Neuronal stem cell (in vitro differentiated cells): ENCODE measurements around the gene NSD2.
A peak's percentile ranks its signal among the peaks of the same experiment; 100 is the strongest.

Source experiments
- DNase-seq: peaks from one replicate; pipeline ENCODE4 v3.0.0-alpha.2; 2013; ENCODE audit warnings: low spot score
- H2AFZ ChIP-seq: one replicate; pipeline ENCODE4 v1.6.1; 2013; ENCODE audit warnings: mild to moderate bottlenecking, low read length, inconsistent platforms
- H2AK5ac ChIP-seq: 2 replicates; pipeline ENCODE4 v1.6.1; 2013; ENCODE audit warnings: low read depth, mild to moderate bottlenecking, inconsistent platforms, low read length, moderate library complexity, mixed read lengths
- H2BK120ac ChIP-seq: 2 replicates; pipeline ENCODE4 v1.6.1; 2013; ENCODE audit warnings: low read depth, mild to moderate bottlenecking, inconsistent platforms, low read length, moderate library complexity, mixed read lengths
- H2BK12ac ChIP-seq: one replicate; pipeline ENCODE4 v1.6.1; 2013; ENCODE audit warnings: low read length, inconsistent platforms
- H2BK15ac ChIP-seq: 2 replicates; pipeline ENCODE4 v1.6.1; 2013; ENCODE audit warnings: mild to moderate bottlenecking, low read length, inconsistent platforms, mixed read lengths
- H2BK5ac ChIP-seq: one replicate; pipeline ENCODE4 v1.6.1; 2013; ENCODE audit warnings: inconsistent platforms, mild to moderate bottlenecking, low read length, moderate library complexity
- H3K14ac ChIP-seq: one replicate; pipeline ENCODE4 v1.6.1; 2013; ENCODE audit warnings: low read length, inconsistent platforms
- H3K18ac ChIP-seq: 2 replicates; pipeline ENCODE4 v1.6.1; 2013; ENCODE audit warnings: low read length, inconsistent platforms
- H3K23ac ChIP-seq: 2 replicates; pipeline ENCODE4 v1.6.1; 2013; ENCODE audit warnings: low read depth, mild to moderate bottlenecking, mixed read lengths, low read length, inconsistent platforms; ENCODE audit not compliant: poor library complexity
- H3K27ac ChIP-seq: replicated peaks from 3 replicates; pipeline ENCODE4 v1.5.1; 2013; ENCODE audit warnings: low read length, inconsistent platforms
- H3K27me3 ChIP-seq, 3 experiments: 2 replicates each; pipeline ENCODE4 v1.6.1; 2013; ENCODE audit warnings: low read length in 3 of 3, mild to moderate bottlenecking in 2 of 3, inconsistent platforms in 1 of 3, low read depth in 1 of 3, mixed read lengths in 1 of 3, moderate library complexity in 1 of 3; ENCODE audit not compliant: control insufficient read depth in 3 of 3, insufficient read depth in 3 of 3
- H3K36me3 ChIP-seq, 2 donors: replicated peaks in 1 of 2; 2 replicates each; pipeline ENCODE4 v1.6.1; 2013; ENCODE audit warnings: low read length in 2 of 2; ENCODE audit not compliant: control insufficient read depth in 2 of 2, insufficient read depth in 2 of 2
- H3K4ac ChIP-seq: 2 replicates; pipeline ENCODE4 v1.6.1; 2013; ENCODE audit warnings: inconsistent platforms, mild to moderate bottlenecking, low read length, moderate library complexity
- H3K4me1 ChIP-seq, 2 donors: 1 replicate in 1 of 2; 2 replicates in 1 of 2; pipeline ENCODE4 v1.6.1; 2013; ENCODE audit warnings: low read length in 2 of 2, low read depth in 1 of 2; ENCODE audit not compliant: control insufficient read depth in 2 of 2, insufficient read depth in 1 of 2
- H3K4me2 ChIP-seq: one replicate; pipeline ENCODE4 v1.6.1; 2013; ENCODE audit warnings: mild to moderate bottlenecking, low read length, inconsistent platforms; ENCODE audit not compliant: insufficient read depth, poor library complexity, severe bottlenecking
- H3K4me3 ChIP-seq, 2 donors: 2 replicates each; pipeline ENCODE4 v1.5.1; 2013; ENCODE audit warnings: low read length in 2 of 2, mild to moderate bottlenecking in 2 of 2, inconsistent platforms in 1 of 2, moderate library complexity in 1 of 2
- H3K79me1 ChIP-seq: one replicate; pipeline ENCODE4 v1.6.1; 2013; ENCODE audit warnings: low read depth, mild to moderate bottlenecking, inconsistent platforms, low read length, moderate library complexity
- H3K9ac ChIP-seq: one replicate; pipeline ENCODE4 v1.6.1; 2013; ENCODE audit warnings: mild to moderate bottlenecking, low read depth, low read length, inconsistent platforms; ENCODE audit not compliant: poor library complexity
- H3K9me3 ChIP-seq, 2 donors: replicated peaks in 1 of 2; 2 replicates each; pipeline versions ENCODE3 to v1.6.1; 2013; ENCODE audit warnings: low read length in 2 of 2, mild to moderate bottlenecking in 2 of 2, inconsistent platforms in 1 of 2, low read depth in 1 of 2, mixed read lengths in 1 of 2, moderate library complexity in 1 of 2; ENCODE audit not compliant: control insufficient read depth in 2 of 2, insufficient read depth in 1 of 2
- H4K8ac ChIP-seq: one replicate; pipeline ENCODE4 v1.6.1; 2013; ENCODE audit warnings: low read depth, mild to moderate bottlenecking, inconsistent platforms, low read length, moderate library complexity
- H4K91ac ChIP-seq: one replicate; pipeline ENCODE4 v1.6.1; 2013; ENCODE audit warnings: low read length, low read depth, mild to moderate bottlenecking, inconsistent platforms; ENCODE audit not compliant: poor library complexity
- WGBS, 2 donors: extraction: QIAGEN DNeasy Blood & Tissue Kit; methylation state at CpG; one replicate each; pipeline ENCODE4 v1.1.7; 2013; ENCODE audit warnings: missing lambda C conversion rate in 2 of 2, mixed read lengths in 1 of 2; ENCODE audit not compliant: insufficient read length in 2 of 2, insufficient replicate concordance in 1 of 2; ENCODE audit errors: extremely low coverage in 2 of 2; 5-methylcytosine and 5-hydroxymethylcytosine counted together

The NSD2 gene

DNA sequence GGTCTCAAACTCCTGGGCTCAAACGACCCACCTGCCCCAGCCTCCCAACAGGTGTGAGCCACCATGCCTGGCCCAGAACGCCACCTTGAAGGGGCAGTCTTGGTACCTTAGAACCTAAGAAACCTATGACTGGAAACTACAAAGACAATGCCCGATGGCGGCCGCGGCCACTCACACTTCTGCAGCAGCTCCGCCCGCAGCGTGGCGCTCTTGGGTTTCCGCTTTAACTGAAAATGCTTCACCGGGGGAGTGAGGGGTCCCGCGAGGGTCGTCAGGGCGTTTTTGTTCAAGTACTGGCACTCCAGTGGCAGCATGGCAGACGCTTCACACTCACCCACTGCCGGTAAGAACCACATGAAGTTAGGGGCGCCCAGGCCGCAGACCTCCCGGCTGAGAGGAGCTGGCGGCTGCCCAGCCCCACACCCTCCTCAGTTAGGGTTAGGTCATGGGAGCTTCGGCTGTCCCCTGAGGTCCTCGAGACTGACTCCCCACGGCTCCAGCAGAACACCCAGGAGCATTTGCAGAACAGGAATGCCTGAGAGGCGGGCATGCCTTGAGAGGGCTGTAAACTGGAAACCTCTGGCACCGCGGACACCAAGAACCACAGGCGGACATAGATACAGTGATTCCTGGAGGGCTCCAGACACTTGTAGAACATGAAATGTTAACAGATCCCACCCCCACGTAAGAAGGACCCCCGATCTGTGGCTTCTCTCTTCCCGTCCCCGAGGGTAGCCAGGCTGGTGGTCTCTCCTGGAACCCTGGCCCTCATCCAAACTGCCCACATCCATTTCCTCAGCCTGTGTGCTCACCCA, 118.5 kb downstream of the NSD2 start:
- DNase-seq = no peak
- no peak overlapping the region for H3K18ac ChIP-seq
- no peak overlapping the region for H3K4me2 ChIP-seq
- H3K9ac ChIP-seq = no peak overlapping the region
- H3K27me3 ChIP-seq = no peaks in the 10 kb centered on the region
- H2BK12ac ChIP-seq = no peak overlapping the region
- no peak overlapping the region for H3K4ac ChIP-seq
- H3K4me1 ChIP-seq = no peaks in the 10 kb centered on the region
- H2BK15ac ChIP-seq = no peak overlapping the region
- H3K14ac ChIP-seq = no peak overlapping the region
- H2AK5ac ChIP-seq = no peak overlapping the region
- H3K36me3 ChIP-seq = peaks cover 36 to 73% of the 10 kb centered on the region in 2 donors
- peaks cover 23% of the 10 kb centered on the region for H3K79me1 ChIP-seq
- H4K91ac ChIP-seq = no peak overlapping the region
- no peak overlapping the region for H3K4me3 ChIP-seq
- H3K23ac ChIP-seq = peak overlapping the region; percentile 55
- H3K9me3 ChIP-seq = no peaks in the 10 kb centered on the region
- H2AFZ ChIP-seq = no peak overlapping the region
- H4K8ac ChIP-seq = no peak overlapping the region
- H2BK5ac ChIP-seq = peak overlapping the region; percentile 53
- no peak overlapping the region for H2BK120ac ChIP-seq
- no CpG with 5 or more reads among the region's 33 CpGs for WGBS, 2 donors
- H3K27ac ChIP-seq = no peak overlapping the region

DNA sequence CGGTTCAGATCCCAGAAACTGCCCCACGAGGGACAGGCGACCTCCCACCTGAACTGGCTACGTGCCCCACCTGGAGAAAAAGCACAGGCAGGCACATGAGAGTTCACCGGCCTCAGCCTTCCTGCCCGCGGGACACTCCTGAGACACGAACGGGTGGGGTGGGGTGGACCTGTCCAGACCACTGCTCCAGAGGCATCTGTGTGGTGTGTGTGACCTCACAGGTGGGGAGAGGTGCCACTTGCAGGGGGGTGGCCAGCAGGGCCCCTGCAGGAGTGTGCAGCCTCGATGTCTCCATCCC, 119.1 kb downstream of the NSD2 start:
- Histone ChIP-seq H4K91ac (no peak overlapping the region), H2BK15ac (no peak overlapping the region), H3K23ac (peak overlapping the region; percentile 55), H3K4me3 (no peak overlapping the region), H2BK12ac (no peak overlapping the region), H3K4me2 (no peak overlapping the region), H3K27ac (no peak overlapping the region), H2BK5ac (no peak overlapping the region), H3K4me1 (no peaks in the 10 kb centered on the region), H3K36me3 (peaks cover 35 to 73% of the 10 kb centered on the region in 2 donors), H3K27me3 (no peaks in the 10 kb centered on the region), H2BK120ac (no peak overlapping the region), H3K4ac (no peak overlapping the region), H4K8ac (no peak overlapping the region), H3K18ac (no peak overlapping the region), H3K79me1 (peaks cover 23% of the 10 kb centered on the region), H2AK5ac (no peak overlapping the region), H3K9ac (no peak overlapping the region), H3K9me3 (peaks cover 0 to 5% of the 10 kb centered on the region in 2 donors), H2AFZ (no peak overlapping the region), H3K14ac (no peak overlapping the region)
- WGBS, 2 donors = no CpG with 5 or more reads among the region's 10 CpGs
- DNase-seq = no peak

DNA sequence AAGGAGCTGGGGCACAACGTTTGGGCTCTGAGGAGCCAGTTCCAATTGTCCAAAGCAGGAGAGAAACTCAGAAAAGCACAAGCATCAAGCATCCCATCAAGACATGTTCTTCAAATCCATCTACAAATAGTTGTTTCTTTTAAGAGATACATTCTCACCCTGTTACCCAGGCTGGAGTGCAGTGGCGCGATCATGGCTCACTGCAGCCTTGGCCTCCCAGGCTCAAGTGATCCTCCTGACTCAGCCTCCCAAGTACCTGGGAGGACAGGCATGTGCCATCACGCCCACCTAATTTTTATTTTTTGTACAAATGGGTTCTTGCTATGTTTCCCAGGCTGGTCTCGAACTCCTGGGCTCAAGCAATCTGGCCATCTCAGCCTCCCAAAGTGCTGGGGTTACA, 119.5 kb downstream of the NSD2 start:
- no CpG with 5 or more reads among the region's 5 CpGs for WGBS, 2 donors
- Histone ChIP-seq H3K79me1 (peaks cover 23% of the 10 kb centered on the region), H2AK5ac (no peak overlapping the region), H3K27me3 (no peaks in the 10 kb centered on the region), H4K8ac (no peak overlapping the region), H4K91ac (no peak overlapping the region), H3K4me1 (no peaks in the 10 kb centered on the region), H3K4me3 (no peak overlapping the region), H3K4me2 (no peak overlapping the region), H3K14ac (no peak overlapping the region), H3K4ac (no peak overlapping the region), H2BK5ac (no peak overlapping the region), H2AFZ (no peak overlapping the region), H3K36me3 (peaks cover 31 to 73% of the 10 kb centered on the region in 2 donors), H2BK15ac (no peak overlapping the region), H2BK12ac (no peak overlapping the region), H3K27ac (no peak overlapping the region), H3K18ac (no peak overlapping the region), H2BK120ac (no peak overlapping the region), H3K23ac (peak overlapping the region; percentile 55), H3K9ac (no peak overlapping the region), H3K9me3 (peaks cover 0 to 6% of the 10 kb centered on the region in 2 donors)
- DNase-seq = no peak

DNA sequence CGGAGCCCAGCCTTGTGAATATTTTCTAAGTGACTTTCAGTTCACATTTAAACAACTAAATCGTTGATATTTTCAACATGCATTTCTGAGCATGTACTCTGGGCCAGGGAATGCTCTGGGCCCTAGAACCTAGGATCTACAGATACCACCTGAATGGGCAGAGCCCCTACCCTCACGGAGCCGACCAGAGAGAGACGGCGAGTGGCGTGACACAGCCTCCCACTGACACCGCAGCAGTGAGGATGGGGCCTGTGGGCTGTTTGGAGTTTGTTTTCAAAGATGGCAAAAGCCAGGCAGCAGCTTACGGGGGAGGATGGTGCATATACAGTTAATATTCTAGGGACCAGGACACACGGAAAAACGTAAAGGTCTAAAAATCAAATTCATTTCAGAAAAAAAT, 119.9 kb downstream of the NSD2 start:
- Histone ChIP-seq H3K27me3 (no peaks in the 10 kb centered on the region), H4K91ac (no peak overlapping the region), H2BK5ac (no peak overlapping the region), H3K18ac (no peak overlapping the region), H2AK5ac (no peak overlapping the region), H2AFZ (no peak overlapping the region), H3K14ac (no peak overlapping the region), H3K9me3 (peaks cover 0 to 11% of the 10 kb centered on the region in 2 donors), H3K4me3 (no peak overlapping the region), H3K4me1 (no peaks in the 10 kb centered on the region), H3K79me1 (peaks cover 23% of the 10 kb centered on the region), H3K4me2 (no peak overlapping the region), H3K9ac (no peak overlapping the region), H3K4ac (no peak overlapping the region), H2BK12ac (no peak overlapping the region), H3K36me3 (peaks cover 27 to 73% of the 10 kb centered on the region in 2 donors), H3K23ac (no peak overlapping the region), H4K8ac (no peak overlapping the region), H2BK120ac (no peak overlapping the region), H2BK15ac (no peak overlapping the region), H3K27ac (no peak overlapping the region)
- WGBS, 2 donors = no CpG with 5 or more reads among the region's 11 CpGs
- no peak for DNase-seq
